Gastroesophageal sphincter (tissue), 3 donors: ENCODE measurements around the gene UXS1.

Experiments used
- CTCF ChIP-seq, 4 experiments: fragments of 200-600 bp in 2 of 4; fragments of 450-650 bp in 2 of 4; sonication (generic) in 1 of 4; IDR thresholded peaks; one replicate each; pipeline ENCODE4 v1.5.1; 2017 to 2019; ENCODE audit warnings: antibody characterized with exemption in 4 of 4, mild to moderate bottlenecking in 2 of 4, moderate library complexity in 2 of 4
- EP300 ChIP-seq: sonication (generic); formaldehyde crosslinking; IDR thresholded peaks from one replicate; pipeline ENCODE4 v1.6.1; 2017; ENCODE audit warnings: antibody characterized with exemption, mild to moderate bottlenecking
- POLR2A ChIP-seq, 2 donors: fragments of 450-650 bp; IDR thresholded peaks; one replicate each; pipeline ENCODE4 v1.6.1; 2017; ENCODE audit warnings: antibody characterized with exemption in 2 of 2, mild to moderate bottlenecking in 2 of 2, moderate library complexity in 1 of 2
- POLR2AphosphoS5 ChIP-seq: sonication (generic); formaldehyde crosslinking; IDR thresholded peaks from one replicate; pipeline ENCODE4 v1.6.1; 2017; ENCODE audit warnings: antibody characterized with exemption

GRCh38 chr2:106119074-106119473 is 75.0 kb downstream of the UXS1 start:
- TF ChIP-seq POLR2AphosphoS5 (no peak), EP300 (no peak), CTCF (IDR thresholded peaks at IDR 0.05) (no peak), POLR2A (IDR thresholded peaks at IDR 0.05) (no peak)
